GM18907 (cell line): ENCODE data around the gene CAMTA1.
"Not testable (repeated sequence)": the region's sequence is repeated elsewhere in the genome, so short reads cannot be mapped to it uniquely, and the experiment has no call there.

Experiments
- ATAC-seq: cut with Tn5 transposase; IDR thresholded peaks from one replicate; pipeline ENCODE4 v1.9.1; 2021; ENCODE audit warnings: mild to moderate bottlenecking, moderate library complexity; ENCODE audit not compliant: unreplicated experiment

Gene CAMTA1

GRCh38 chr1:7783826-7784491, 998.7 kb downstream of the CAMTA1 start, which contains the start of gene PER3:
PER3 (plus strand) TSS chr1:7784291; CDS start chr1:7784878, 587 bp downstream.
- ATAC-seq: peak; percentile 90

DNA sequence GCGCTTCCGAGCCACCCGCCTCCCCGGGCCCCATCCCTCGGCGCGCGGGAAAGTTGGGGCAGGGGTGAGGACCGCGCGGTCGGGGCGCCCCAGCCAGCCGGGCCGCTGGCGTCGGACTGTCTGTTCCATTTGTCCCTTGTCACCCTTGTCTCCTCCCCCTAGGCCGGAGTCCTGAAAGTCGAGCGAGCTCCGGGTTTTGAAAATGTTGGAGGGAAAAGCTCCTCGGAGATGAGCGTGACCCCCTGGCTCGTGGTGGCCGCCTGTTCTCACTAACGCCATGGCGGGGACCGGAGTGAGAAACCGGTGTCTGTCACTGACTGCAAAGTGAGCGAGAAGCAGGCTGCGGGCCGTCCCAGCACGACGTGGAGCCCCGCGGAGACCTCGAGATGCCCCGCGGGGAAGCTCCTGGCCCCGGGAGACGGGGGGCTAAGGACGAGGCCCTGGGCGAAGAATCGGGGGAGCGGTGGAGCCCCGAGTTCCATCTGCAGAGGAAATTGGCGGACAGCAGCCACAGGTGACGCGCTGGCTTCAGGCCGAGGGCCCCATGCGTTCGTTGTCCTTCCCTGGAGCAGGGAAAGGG, 999.3 kb downstream of the CAMTA1 start:
- no peak for ATAC-seq

DNA sequence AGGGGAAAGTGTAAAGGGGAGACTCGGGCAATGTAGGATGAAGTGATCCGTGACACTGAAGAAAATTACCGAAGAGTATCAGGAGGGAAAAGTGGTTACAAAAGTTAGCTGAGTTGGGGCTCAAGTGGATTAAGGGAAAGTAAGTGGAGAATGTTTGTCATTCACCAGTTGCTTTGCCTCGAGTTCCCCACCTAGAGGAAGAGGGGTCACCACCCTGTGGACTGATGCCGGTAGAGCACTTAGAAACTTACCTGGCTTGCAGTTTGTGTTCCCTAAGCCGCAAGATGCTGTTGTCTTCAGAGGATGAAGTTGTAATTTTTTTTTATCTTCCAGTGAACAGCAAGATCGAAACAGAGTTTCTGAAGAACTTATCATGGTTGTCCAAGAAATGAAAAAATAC, 999.9 kb downstream of the CAMTA1 start:
- no peak for ATAC-seq

- no peak for ATAC-seq
These were observed 1001.5 kb downstream of the CAMTA1 start for GRCh38 chr1:7786795-7787194.

DNA sequence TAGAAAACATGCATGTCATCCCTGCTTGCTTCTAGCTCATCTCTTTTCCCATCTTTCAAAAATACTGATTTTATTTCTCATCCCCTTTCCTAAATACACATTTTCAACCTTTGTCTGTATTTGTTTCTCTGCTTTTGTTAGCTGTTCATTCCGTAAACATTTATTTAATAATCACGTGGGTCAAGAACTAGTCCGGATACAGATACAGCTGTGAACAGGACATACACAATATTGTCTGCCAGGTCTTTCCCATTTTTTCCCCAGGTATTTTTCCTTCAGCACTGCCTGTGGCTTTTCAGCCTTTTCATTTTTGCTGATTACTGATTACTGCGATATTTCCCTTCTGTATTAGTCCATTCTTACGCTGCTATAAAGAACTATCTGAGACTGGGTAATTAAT, 1004.6 kb downstream of the CAMTA1 start:
- no peak for ATAC-seq

DNA sequence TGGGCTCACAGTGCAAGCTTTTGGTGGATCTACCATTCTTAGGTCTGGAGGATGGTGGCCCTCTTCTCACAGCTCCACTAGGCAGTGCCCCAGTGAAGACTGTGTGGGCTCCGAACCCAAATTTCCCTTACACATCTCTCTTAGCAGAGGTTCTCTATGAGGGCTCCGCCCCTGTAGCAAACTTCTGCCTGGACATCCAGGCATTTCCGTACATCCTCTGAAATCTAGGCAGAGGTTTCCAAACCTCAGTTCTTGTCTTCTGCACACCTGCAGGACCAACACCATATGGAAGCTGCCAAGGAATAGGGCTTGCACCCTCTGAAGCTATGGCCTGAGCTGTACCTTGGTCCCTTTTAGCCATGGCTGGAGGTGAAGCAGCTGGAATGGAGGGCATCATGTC, 1005.8 kb downstream of the CAMTA1 start:
- ATAC-seq: not testable (repeated sequence)

DNA sequence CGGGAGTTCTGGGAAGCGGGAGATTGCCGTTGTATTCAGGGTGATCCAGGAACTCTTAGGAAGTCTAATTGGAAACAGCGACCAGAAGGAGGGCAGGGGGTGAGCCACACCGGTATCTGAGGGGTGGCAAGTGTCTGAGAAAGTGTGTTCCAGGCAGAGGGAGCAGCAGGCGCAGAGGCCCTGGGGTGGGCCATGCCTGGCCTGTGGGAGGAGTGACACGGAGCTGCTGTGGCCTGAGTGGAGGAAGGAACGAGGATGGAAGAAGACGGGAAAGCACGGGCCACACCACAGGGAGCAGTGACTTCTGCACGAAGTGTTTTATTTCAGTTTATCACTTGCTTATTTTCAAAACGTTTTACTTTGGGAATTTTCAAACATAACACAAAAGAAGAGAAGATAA, 1010.2 kb downstream of the CAMTA1 start:
- no peak for ATAC-seq

DNA sequence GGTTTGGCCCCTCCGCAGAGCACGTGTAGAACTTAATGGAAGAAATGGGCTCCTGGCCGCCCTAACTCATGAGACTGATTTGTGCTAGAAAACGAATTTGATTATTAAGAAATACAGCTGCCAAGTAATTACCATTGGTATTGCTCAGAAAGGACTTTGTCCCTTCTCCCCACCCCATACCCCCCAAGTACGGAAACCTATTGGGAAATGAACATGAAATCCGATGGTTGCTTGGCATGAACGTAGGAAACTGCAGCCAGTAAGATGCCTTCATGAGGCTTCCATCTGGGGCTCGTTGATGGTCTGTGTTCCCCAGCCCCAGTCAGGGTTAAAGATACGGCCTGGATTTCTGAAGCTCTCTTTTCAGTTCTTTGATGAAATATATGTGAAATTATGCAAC, 1020.2 kb downstream of the CAMTA1 start:
- no peak for ATAC-seq

GRCh38 chr1:7808253-7808844, 1023.1 kb downstream of the CAMTA1 start:
- ATAC-seq: no peak

GRCh38 chr1:7809742-7810141, 1024.5 kb downstream of the CAMTA1 start:
- ATAC-seq: no peak

DNA sequence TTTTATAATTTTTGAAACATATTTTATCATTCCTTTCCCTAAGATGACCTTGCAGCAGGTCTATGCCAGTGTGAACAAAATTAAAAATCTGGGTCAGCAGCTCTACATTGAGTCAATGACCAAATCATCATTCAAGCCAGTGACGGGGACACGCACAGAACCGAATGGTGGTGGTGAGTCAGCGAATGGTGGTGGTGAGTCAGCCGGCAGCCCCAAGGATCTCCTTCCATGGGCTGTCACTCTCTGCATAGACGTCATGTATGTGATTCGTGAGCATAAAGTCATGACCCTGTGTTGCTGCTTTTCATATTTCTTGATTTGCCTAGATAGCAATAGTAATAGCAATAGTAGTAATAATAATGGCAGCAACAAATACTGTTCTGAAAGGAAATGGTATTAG, 1025.1 kb downstream of the CAMTA1 start:
- no peak for ATAC-seq

GRCh38 chr1:7811476-7811875, 1026.2 kb downstream of the CAMTA1 start:
- ATAC-seq: no peak

DNA sequence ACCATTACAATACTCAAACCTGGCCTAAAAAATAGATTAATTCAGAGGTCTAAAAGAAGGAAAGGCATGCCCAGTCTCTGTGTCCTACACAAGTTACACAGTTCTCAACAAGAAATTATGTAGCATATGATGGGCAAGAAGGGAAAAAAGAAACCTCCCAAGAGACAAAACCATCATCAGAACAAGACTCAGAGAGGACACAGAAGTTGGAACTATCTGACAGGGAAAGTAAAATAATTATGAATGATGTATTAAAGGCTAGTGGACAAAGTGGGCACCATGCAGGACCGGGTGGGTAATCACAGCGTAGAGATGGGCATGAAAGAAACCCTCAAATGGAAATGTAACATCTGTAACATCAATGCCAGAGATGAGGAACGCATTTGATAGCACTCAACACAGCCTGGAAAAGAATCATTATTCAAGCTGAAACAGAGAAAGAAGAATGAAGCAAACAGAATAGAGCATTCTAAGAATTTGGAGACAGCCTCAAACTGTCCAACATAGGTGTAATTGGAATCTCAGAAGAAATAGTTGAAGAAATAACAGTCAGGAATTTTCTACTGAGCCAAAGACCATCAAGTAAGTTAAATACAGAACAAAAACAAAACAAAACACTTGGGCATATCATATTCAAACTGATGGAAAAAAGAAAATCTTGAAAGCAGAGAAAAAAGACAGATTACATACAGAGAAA, 1028.6 kb downstream of the CAMTA1 start:
- no peak for ATAC-seq
